NB4 (cell line): ENCODE measurements around the gene COL4A1.

Experiments
- DNase-seq: peaks from one replicate; pipeline ENCODE4 v3.0.0; 2010; ENCODE audit warnings: low read depth
- H3K4me3 ChIP-seq: one replicate; pipeline ENCODE4 v1.5.1; 2011; ENCODE audit warnings: mild to moderate bottlenecking, low read depth, low read length, moderate library complexity
- MYC ChIP-seq: IDR thresholded peaks from 2 replicates; pipeline ENCODE4 v1.6.1; 2011; ENCODE audit warnings: low read depth, low read length
- POLR2A ChIP-seq: IDR thresholded peaks from 2 replicates; pipeline ENCODE4 v1.6.1; 2011; ENCODE audit warnings: mild to moderate bottlenecking; ENCODE audit not compliant: insufficient read length; ENCODE audit errors: extremely low read depth
- TF ChIP-seq, protein P1 (sequence below): IDR thresholded peaks from 2 replicates; pipeline ENCODE4 v1.6.1; 2011; ENCODE audit warnings: low read depth, low read length
- TF ChIP-seq, protein P2 (sequence below): IDR thresholded peaks from one replicate; pipeline ENCODE4 v1.5.1; 2012; ENCODE audit warnings: low read depth, low read length

The COL4A1 gene

DNA sequence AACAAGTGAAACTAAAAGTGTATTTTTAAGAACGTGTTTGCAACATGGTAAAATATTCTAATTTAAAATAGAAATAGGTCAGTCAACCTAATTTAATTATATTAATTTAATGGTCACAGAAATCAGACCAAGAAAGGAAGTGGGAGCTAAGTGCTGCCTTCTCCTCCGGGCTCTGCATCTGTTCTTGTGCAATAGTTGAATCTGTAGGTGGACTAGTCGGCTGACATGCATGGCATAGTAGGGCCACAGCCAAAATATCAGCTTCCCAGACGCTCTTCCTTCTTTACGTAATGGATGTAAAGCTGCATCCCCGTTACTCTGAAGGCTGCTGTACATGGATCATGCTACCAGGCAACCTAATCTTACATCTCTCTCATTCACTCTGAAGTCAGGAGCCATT lies 47.3 kb downstream of the COL4A1 start:
- TF ChIP-seq, protein P1, sequence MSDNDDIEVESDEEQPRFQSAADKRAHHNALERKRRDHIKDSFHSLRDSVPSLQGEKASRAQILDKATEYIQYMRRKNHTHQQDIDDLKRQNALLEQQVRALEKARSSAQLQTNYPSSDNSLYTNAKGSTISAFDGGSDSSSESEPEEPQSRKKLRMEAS = no peak
- TF ChIP-seq, protein P2, sequence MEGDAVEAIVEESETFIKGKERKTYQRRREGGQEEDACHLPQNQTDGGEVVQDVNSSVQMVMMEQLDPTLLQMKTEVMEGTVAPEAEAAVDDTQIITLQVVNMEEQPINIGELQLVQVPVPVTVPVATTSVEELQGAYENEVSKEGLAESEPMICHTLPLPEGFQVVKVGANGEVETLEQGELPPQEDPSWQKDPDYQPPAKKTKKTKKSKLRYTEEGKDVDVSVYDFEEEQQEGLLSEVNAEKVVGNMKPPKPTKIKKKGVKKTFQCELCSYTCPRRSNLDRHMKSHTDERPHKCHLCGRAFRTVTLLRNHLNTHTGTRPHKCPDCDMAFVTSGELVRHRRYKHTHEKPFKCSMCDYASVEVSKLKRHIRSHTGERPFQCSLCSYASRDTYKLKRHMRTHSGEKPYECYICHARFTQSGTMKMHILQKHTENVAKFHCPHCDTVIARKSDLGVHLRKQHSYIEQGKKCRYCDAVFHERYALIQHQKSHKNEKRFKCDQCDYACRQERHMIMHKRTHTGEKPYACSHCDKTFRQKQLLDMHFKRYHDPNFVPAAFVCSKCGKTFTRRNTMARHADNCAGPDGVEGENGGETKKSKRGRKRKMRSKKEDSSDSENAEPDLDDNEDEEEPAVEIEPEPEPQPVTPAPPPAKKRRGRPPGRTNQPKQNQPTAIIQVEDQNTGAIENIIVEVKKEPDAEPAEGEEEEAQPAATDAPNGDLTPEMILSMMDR = no peak
- TF ChIP-seq POLR2A (no peak), MYC (no peak)
- no peak for DNase-seq
- no peak overlapping the region for H3K4me3 ChIP-seq

DNA sequence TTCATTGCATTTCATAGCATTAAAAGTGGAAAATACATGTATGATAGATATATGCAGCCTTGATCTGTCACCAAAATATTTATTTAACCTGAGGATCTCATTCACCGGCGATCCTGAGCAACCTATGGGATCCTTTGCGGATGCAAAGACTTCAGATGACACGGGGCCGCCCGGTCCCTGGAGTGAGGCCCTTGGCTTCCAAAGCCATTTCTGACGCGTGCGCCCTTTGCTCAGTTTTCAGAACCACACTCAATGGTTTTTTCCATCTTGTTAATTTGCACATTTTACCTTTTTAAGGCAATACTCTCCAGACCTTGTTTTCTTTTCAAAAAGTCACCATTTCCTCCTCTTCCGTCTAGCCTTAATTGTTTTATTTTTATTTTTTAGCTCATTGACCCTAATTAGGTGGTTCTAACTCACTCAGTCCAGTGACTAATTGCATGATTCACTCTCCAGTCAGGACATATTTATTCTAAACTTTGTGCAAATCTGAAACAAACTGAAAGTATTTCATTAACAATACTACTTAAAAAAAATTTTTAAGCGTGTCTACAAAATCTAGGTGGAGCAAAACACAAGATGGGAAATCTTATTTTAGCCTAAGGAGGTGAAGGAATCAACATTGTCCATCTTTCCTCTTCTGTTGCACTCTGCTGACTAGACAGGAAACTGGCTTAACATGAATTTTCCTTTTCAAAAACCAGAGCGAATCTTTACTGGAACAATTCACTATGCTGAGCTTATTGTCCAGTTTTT lies 47.9 kb downstream of the COL4A1 start:
- DNase-seq = no peak
- H3K4me3 ChIP-seq = no peak overlapping the region
- TF ChIP-seq, protein P1 = no peak
- no peak for TF ChIP-seq MYC
- TF ChIP-seq, protein P2 = no peak
- TF ChIP-seq POLR2A = no peak

DNA sequence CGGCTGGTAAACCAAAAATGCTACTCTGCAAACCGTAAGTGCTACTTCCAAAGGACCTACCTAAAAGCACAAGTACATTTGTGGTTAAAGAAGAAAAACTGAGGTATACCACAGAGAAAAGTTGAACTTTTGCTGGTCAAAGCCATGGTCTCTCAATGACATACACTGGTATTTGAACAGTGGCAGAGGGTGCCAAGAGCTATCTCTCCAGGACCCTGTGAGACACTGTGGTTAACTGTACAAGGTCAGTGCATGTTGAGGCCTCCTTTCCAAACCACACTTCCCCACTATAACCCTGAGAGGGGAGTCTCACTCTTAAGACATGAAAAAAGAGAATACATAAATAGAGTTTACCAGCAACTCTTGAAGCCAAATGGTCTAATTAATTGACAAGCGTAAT lies 49.5 kb downstream of the COL4A1 start:
- no peak overlapping the region for H3K4me3 ChIP-seq
- DNase-seq = no peak
- TF ChIP-seq, protein P2 = no peak
- TF ChIP-seq POLR2A (no peak), MYC (no peak)
- TF ChIP-seq, protein P1 = no peak

DNA sequence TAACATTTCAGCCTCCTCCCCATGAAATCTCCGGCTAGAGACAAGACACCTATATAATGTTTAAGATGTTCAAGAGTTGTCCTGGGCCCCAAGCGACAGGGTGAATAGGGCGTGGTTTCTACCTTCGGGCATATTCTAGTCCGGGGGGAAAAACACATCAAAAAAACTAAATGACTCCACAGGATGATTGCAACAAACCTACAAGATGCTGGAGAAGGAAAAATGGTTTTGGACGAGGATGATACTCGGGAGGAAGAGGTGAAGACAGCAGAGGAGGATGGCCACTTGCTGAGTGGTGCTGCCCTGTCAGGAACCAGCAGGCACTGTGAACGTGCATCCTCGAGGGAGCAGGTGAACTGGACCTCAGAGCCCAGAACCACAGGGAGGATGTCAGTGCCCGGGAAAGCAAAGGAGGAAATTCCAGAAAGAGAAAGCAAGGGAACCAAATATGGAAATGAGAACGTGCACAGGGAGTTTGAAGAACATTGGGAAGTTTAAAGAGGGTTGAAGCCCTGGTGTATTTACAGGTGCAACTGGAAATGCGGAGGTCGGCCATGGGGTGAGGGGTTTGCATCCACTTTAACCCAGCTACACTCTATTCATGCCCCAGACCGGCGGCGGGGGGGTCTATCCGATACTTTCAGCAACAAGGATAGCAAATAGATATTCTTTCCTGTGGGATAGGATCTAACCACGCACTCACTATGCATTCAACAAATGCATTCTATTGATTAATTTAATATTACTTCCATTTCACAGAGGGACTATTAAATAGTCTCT lies 50.6 kb downstream of the COL4A1 start:
- TF ChIP-seq, protein P2 = no peak
- no peak for TF ChIP-seq MYC
- no peak for TF ChIP-seq POLR2A
- TF ChIP-seq, protein P1 = no peak
- DNase-seq = no peak
- H3K4me3 ChIP-seq = no peak overlapping the region

DNA sequence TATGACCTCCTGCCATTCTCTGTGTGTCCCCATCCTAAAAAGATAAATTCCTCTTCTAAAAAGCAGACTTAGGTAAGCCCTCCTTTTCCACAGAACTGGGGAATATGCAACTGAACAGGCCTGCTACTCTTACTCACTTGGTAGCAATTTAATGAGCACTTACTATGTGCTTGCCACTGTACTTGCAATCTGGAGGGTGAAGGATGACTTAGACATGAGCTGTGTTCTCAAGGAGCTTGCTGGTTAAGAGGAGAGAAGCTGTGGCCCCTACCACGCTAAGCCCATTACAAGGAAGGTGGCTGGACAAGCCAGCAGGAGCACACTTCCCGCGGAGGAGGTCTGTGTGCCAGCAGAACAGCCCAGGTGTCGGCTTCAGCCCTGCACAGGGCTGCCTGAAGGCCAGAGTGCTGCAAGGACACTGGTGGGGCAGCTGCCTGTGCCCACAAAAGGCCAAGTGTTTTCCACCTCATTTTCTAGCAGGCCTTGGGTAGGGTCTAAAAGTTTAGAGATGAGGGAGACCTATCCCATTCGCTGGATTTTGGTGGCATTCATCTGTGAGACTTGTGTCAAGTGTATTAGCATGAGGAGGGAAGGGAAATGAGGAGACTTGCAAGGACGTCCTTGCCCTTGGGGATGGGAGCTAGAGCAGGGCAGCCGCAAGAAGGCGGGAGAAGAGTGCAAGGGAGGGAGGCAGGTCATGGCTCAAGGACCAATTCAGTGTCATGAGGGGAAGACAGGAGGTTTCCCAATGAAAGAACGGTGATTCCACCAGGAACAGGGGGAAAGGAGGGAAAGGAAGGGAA lies 52.0 kb downstream of the COL4A1 start:
- no peak overlapping the region for H3K4me3 ChIP-seq
- no peak for DNase-seq
- TF ChIP-seq POLR2A (no peak), MYC (no peak)
- TF ChIP-seq, protein P1 = no peak
- TF ChIP-seq, protein P2 = no peak
